A375 (cell line): ENCODE results near the gene ADTRP. TPM values are rescaled to one million over a fixed set of nuclear protein-coding genes. Genes with fewer than 3 reads are reported as not detected.

Experiments used
- small RNA-seq: library from RNA; depleted of rRNA; stranded (forward); fragments of <200 nt; gene quantifications from one replicate; pipeline ENCODE3, GENCODE V24; 2014
- total RNA-seq: library from RNA; depleted of rRNA; stranded (reverse); fragments of >200 nt; shearing (Covaris generic); gene quantifications from 2 replicates; pipeline ENCODE4 v1.2.3, GENCODE V29; 2014; rRNA removed

Gene ADTRP, protein sequence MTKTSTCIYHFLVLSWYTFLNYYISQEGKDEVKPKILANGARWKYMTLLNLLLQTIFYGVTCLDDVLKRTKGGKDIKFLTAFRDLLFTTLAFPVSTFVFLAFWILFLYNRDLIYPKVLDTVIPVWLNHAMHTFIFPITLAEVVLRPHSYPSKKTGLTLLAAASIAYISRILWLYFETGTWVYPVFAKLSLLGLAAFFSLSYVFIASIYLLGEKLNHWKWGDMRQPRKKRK
- 1.1 and 1.4 TPM in 2 replicates for total RNA-seq

DNA sequence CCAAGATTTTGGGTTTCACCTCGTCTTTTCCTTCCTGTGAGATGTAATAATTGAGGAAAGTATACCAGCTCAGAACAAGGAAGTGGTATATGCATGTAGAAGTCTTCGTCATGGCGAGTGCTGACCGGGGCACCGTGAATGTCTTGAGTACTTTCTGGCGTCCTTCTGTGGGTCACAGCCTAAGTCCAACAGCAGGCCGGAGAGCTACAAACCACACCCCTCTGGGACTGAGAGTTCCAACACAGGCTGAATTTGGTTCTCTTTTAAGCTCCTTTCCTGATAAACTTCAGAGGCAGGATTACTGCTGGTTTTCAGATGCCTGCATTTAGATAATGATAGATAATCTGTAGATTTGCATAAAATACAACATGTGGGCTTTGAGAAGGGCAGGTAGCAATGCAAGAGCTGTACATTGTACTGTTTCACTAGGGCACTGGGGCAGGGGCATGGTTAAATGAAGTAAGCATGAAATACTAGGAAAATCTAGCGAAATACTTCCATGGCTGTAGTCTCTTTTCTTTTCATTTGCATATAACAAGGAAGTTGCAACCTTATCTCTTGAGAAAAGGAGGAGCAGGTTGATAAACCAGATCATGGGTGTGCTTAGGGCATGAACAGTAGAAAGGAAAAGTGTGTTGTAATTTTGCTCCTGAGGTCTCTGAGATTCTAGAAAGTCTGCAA is at the start of gene ADTRP:
Gene ADTRP, minus strand, starts transcription at position 156 of the 681 bp plus-strand sequence. Its CDS starts 44 bp downstream, at position 112.

Small RNAs within 50 kb of the gene (small RNA-seq; reads per million reads assigned to genes)
- gene RF00272: not detected

Other genes starting within 250 kb of the ADTRP start
- 0.57 and 0.80 TPM in 2 replicates for gene TMEM170B, start 241.1 kb downstream of the ADTRP start, total RNA-seq
- 4.7 and 7.3 TPM in 2 replicates for gene HIVEP1, start 233.5 kb upstream of the ADTRP start, total RNA-seq